Dedifferentiated amniotic fluid mesenchymal stem cell (primary cell): ENCODE data around the gene NAALAD2.
"Not testable (repeated sequence)": the region's sequence is repeated elsewhere in the genome, so short reads cannot be mapped to it uniquely, and the experiment has no call there.

Source experiments
- DNase-seq: peaks from one replicate; pipeline ENCODE4 v3.0.0-alpha.2; 2016; ENCODE audit errors: extremely low spot score

NAALAD2 gene

GRCh38 chr11:90192869-90193582 lies 58.6 kb downstream of the NAALAD2 start:
- no peak for DNase-seq

- DNase-seq = no peak
Measured at GRCh38 chr11:90197377-90197776, 62.9 kb downstream of the NAALAD2 start.

- no peak for DNase-seq
Measured at GRCh38 chr11:90202342-90202741, 67.9 kb downstream of the NAALAD2 start.

GRCh38 chr11:90204407-90204806 lies 69.9 kb downstream of the NAALAD2 start:
- no peak for DNase-seq

GRCh38 chr11:90204832-90205646 lies 70.6 kb downstream of the NAALAD2 start:
- DNase-seq = peak; percentile 77

GRCh38 chr11:90207992-90208391 lies 73.5 kb downstream of the NAALAD2 start:
- not testable (repeated sequence) for DNase-seq

GRCh38 chr11:90208857-90209256 lies 74.4 kb downstream of the NAALAD2 start:
- no peak for DNase-seq

GRCh38 chr11:90213322-90213721 lies 78.9 kb downstream of the NAALAD2 start:
- no peak for DNase-seq

GRCh38 chr11:90216611-90217010 lies 82.1 kb downstream of the NAALAD2 start:
- no peak for DNase-seq

GRCh38 chr11:90218606-90219005 lies 84.1 kb downstream of the NAALAD2 start:
- no peak for DNase-seq

GRCh38 chr11:90219438-90219837 lies 85.0 kb downstream of the NAALAD2 start:
- DNase-seq = no peak

GRCh38 chr11:90220391-90220790 lies 85.9 kb downstream of the NAALAD2 start:
- DNase-seq = peak; percentile 71

- DNase-seq = no peak
Measured at GRCh38 chr11:90221803-90222458, 87.5 kb downstream of the NAALAD2 start.

GRCh38 chr11:90222459-90223247 lies 88.2 kb downstream of the NAALAD2 start, which contains the start of gene CHORDC1:
TSS of gene CHORDC1 (minus strand) at chr11:90223049. CDS start at chr11:90222954, 95 bp downstream.
- peak; percentile 86 for DNase-seq

GRCh38 chr11:90223248-90223585 lies 88.8 kb downstream of the NAALAD2 start:
- DNase-seq = no peak

- no peak for DNase-seq
Measured at GRCh38 chr11:90228056-90228455, 93.6 kb downstream of the NAALAD2 start.

- no peak for DNase-seq
Measured at GRCh38 chr11:90229791-90230190, 95.3 kb downstream of the NAALAD2 start.

- no peak for DNase-seq
Measured at GRCh38 chr11:90234977-90235376, 100.5 kb downstream of the NAALAD2 start.

- DNase-seq = no peak
Measured at GRCh38 chr11:90235526-90235925, 101.1 kb downstream of the NAALAD2 start.

- DNase-seq = no peak
Measured at GRCh38 chr11:90237004-90237403, 102.5 kb downstream of the NAALAD2 start.

GRCh38 chr11:90239967-90240636 lies 105.6 kb downstream of the NAALAD2 start:
- not testable (repeated sequence) for DNase-seq
